Measurements from ENCODE around the gene DNAJC12. TPM values are rescaled to one million over a fixed set of nuclear protein-coding genes. Genes with fewer than 3 reads are reported as not detected.
"Not testable (repeated sequence)": the region's sequence is repeated elsewhere in the genome, so short reads cannot be mapped to it uniquely, and the experiment has no call there.

The DNAJC12 gene
- total RNA-seq, 1 experiment from 2014 or later: 4.3 TPM

DNA sequence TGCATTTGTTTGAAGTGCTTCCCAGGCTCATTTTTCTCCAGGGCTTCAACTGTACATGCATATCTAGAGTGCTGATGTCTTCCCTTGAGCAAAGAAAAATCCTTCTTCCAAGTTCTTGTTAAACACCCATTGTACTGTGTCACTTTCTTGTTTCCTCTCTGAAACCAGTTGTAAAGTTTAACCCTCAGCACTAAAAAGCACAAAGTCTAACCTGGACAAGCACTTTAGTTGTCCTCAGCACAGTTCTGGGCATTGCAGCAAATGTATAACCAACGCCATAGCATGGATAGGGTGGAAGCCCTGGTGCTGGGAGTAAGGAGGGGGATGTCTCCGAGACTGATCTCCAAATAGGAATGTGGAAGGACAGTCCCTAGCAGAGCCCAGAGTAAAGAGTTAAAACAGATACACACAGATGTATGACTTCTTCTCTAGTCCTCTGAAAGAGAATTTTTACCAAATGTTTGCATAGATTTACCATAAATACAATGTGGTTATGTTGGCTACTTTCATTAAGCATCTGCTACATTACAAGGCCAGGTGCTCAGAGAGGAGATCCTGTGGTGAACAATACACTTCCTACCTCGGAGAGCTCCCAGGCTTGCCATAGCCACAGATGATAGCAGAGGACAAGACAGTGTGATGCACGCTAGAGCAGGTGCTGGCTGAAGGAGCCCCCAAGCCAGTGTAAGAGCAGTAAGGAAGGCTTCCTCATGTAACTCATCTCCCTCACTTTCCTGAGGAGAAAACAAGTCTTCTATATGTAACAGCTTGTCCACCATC, 57.0 kb downstream of the DNAJC12 start:
- intact Hi-C loops (cut with micrococcal nuclease): loop anchor here (1.0 kb wide), 2 partner anchors 84 to 115 kb away; no protein-coding TSS in a partner anchor
- DNase-seq (ENCODE audit: low read depth, low spot score) (no peak), ATAC-seq (no peak)
- Histone ChIP-seq H3K27me3 (ENCODE audit: insufficient read depth, low read length) (no peaks in the 10 kb centered on the region), H3K79me2 (ENCODE audit: insufficient read depth, low read length) (no peaks in the 10 kb centered on the region), H2AFZ (ENCODE audit: low read depth, low read length, poor library complexity, severe bottlenecking) (no peak overlapping the region), H3K4me2 (ENCODE audit: low read length) (no peak overlapping the region), H3K4me3 (replicated peaks in 1 of 2; ENCODE audit: low read depth in 1 of 2, low read length in 2 of 2) (no peak overlapping the region), H3K9ac (ENCODE audit: low read length) (no peak overlapping the region), H3K27ac (ENCODE audit: low read depth, low read length) (no peak overlapping the region), H3K9me3 (ENCODE audit: control insufficient read depth in 1 of 2, insufficient read depth in 1 of 2, low read depth in 1 of 2, low read length in 2 of 2) (no peaks in the 10 kb centered on the region), H4K20me1 (ENCODE audit: insufficient read depth) (no peaks in the 10 kb centered on the region), H3K9me2 (ENCODE audit: insufficient read depth) (no peaks in the 10 kb centered on the region), H3K4me1 (ENCODE audit: control insufficient read depth in 1 of 2, insufficient read depth in 2 of 2, low read length in 2 of 2) (no peaks in the 10 kb centered on the region; a peak in 1 of 4 replicates), H3K36me3 (ENCODE audit: control insufficient read depth in 1 of 2, insufficient read depth in 2 of 2, low read length in 2 of 2) (no peaks in the 10 kb centered on the region)
- no TSS peak for BruUV-seq (replicated peaks)
- CTCF ChIA-PET: interaction anchor here (2.1 to 4.4 kb wide), 3 partner anchors 8 to 260 kb away, joined by 12 to 52 read pairs (median 26); partner anchors contain the start of gene CTNNA3
- POLR2A ChIA-PET: no interaction called here
- TF ChIP-seq, protein P1, sequence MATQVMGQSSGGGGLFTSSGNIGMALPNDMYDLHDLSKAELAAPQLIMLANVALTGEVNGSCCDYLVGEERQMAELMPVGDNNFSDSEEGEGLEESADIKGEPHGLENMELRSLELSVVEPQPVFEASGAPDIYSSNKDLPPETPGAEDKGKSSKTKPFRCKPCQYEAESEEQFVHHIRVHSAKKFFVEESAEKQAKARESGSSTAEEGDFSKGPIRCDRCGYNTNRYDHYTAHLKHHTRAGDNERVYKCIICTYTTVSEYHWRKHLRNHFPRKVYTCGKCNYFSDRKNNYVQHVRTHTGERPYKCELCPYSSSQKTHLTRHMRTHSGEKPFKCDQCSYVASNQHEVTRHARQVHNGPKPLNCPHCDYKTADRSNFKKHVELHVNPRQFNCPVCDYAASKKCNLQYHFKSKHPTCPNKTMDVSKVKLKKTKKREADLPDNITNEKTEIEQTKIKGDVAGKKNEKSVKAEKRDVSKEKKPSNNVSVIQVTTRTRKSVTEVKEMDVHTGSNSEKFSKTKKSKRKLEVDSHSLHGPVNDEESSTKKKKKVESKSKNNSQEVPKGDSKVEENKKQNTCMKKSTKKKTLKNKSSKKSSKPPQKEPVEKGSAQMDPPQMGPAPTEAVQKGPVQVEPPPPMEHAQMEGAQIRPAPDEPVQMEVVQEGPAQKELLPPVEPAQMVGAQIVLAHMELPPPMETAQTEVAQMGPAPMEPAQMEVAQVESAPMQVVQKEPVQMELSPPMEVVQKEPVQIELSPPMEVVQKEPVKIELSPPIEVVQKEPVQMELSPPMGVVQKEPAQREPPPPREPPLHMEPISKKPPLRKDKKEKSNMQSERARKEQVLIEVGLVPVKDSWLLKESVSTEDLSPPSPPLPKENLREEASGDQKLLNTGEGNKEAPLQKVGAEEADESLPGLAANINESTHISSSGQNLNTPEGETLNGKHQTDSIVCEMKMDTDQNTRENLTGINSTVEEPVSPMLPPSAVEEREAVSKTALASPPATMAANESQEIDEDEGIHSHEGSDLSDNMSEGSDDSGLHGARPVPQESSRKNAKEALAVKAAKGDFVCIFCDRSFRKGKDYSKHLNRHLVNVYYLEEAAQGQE (IDR thresholded peaks at IDR 0.05; ENCODE audit: low read depth): peak; percentile 26; the same call in 1 of the 2 replicates
- TF ChIP-seq YY1 (IDR thresholded peaks at IDR 0.05; ENCODE audit: extremely low read depth, insufficient replicate concordance, low read depth, low read length): no peak
- RAD21 ChIA-PET (ENCODE audit: low non-redundant PET in 1 of 2, low total read pairs in 2 of 2, uncharacterized antibody in 2 of 2, unreplicated experiment in 2 of 2): interaction anchor here (1.3 to 1.8 kb wide), 4 partner anchors 7 to 260 kb away, joined by 3 to 11 read pairs (median 7); no protein-coding TSS in a partner anchor

DNA sequence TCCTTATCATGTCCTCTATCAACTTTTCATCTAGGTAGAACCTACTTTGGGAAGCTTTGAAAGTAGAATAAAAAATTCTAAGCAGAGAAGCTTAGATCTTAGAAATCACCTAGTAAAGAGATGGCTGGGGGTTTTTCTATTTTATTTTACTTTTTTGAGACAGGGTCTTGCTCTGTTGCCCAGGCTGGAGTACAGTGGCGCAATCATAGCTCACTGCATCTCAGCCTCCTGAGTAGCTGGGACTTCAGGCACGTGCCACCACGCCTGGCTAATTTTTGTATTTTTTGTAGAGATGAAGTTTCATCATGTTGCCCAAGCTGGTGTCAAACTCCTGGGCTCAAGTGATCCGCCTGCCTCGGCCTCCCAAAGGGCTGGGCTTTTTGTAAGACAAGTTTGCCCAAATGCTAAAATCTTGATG, 57.8 kb downstream of the DNAJC12 start:
- H3K9ac ChIP-seq (ENCODE audit: low read length); BruUV-seq (replicated peaks); H4K20me1 ChIP-seq (ENCODE audit: insufficient read depth); H3K79me2 ChIP-seq (ENCODE audit: insufficient read depth, low read length); H3K4me1 ChIP-seq (ENCODE audit: control insufficient read depth in 1 of 2, insufficient read depth in 2 of 2, low read length in 2 of 2); H3K27ac ChIP-seq (ENCODE audit: low read depth, low read length); H3K36me3 ChIP-seq (ENCODE audit: control insufficient read depth in 1 of 2, insufficient read depth in 2 of 2, low read length in 2 of 2); H3K4me3 ChIP-seq (replicated peaks in 1 of 2; ENCODE audit: low read depth in 1 of 2, low read length in 2 of 2); H3K4me2 ChIP-seq (ENCODE audit: low read length); H3K9me3 ChIP-seq (ENCODE audit: control insufficient read depth in 1 of 2, insufficient read depth in 1 of 2, low read depth in 1 of 2, low read length in 2 of 2); DNase-seq (ENCODE audit: low read depth, low spot score); POLR2A ChIA-PET; H3K27me3 ChIP-seq (ENCODE audit: insufficient read depth, low read length); H3K9me2 ChIP-seq (ENCODE audit: insufficient read depth): not testable (repeated sequence)
- ChIA-PET RAD21 (ENCODE audit: low non-redundant PET in 1 of 2, low total read pairs in 2 of 2, uncharacterized antibody in 2 of 2, unreplicated experiment in 2 of 2) (interaction anchor here (1.3 to 1.8 kb wide), 4 partner anchors 8 to 259 kb away, joined by 3 to 11 read pairs (median 7); no protein-coding TSS in a partner anchor), CTCF (interaction anchor here (0.7 to 4.4 kb wide), 11 partner anchors 8 to 848 kb away, joined by 3 to 52 read pairs (median 5); partner anchors contain the start of gene CTNNA3)
- intact Hi-C loops (cut with micrococcal nuclease): loop anchor here (1.0 kb wide), 2 partner anchors 83 to 114 kb away; no protein-coding TSS in a partner anchor
- ATAC-seq: 0 out of 2 replicates have a peak, but pooled peaks have one; percentile 8
- H2AFZ ChIP-seq (ENCODE audit: low read depth, low read length, poor library complexity, severe bottlenecking): peak overlapping the region; percentile 82

Measured in HCT116 (cell line).